Retinal pigment epithelial cell (primary cell): Measurements from ENCODE around the gene PLA2G7.
"Not testable (repeated sequence)": the region's sequence is repeated elsewhere in the genome, so short reads cannot be mapped to it uniquely, and the experiment has no call there.

ENCODE experiments used
- DNase-seq: peaks from one replicate; pipeline ENCODE4 v3.0.0-alpha.2; 2010; ENCODE audit warnings: low read depth
- H3K4me3 ChIP-seq: 2 replicates; pipeline ENCODE4 v1.5.1; 2011; ENCODE audit warnings: mild to moderate bottlenecking, low read length, control low read depth, moderate library complexity
- TF ChIP-seq, protein P1 (sequence below): conservative IDR thresholded peaks from 2 replicates; pipeline ENCODE4 v1.5.1; 2011; ENCODE audit warnings: low read depth, low read length, control low read depth, inconsistent platforms

The PLA2G7 gene

DNA sequence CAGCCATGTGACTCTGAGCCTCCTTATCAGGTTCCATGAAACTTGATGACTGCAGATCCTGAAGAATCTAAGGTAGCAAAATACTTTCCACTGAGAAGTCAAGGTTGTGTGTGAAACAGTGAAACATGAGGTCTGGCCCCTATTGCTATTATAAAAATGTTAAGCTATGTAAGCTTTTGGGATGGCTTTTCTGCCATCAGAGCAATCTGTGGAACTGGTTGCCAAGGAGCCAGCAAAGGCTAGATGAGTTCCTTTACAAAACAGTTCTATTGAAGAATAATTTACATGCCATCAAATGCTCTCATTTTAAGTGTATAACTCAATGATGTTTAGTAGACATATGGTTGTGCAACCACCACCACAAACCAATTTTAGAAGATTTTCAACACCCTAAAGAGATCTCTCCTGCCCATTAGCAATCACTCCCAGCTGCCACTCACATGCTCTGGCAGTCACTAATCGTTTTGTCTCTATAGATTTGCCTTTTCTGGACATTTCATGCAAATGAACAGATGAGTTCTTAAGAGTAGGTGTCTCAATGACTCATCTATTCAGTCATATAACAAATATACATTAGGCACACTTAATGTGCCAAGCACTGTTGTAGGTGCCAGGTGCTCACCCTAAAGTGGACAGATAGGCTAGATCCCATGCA lies 38.2 kb upstream of the PLA2G7 start:
- TF ChIP-seq, protein P1, sequence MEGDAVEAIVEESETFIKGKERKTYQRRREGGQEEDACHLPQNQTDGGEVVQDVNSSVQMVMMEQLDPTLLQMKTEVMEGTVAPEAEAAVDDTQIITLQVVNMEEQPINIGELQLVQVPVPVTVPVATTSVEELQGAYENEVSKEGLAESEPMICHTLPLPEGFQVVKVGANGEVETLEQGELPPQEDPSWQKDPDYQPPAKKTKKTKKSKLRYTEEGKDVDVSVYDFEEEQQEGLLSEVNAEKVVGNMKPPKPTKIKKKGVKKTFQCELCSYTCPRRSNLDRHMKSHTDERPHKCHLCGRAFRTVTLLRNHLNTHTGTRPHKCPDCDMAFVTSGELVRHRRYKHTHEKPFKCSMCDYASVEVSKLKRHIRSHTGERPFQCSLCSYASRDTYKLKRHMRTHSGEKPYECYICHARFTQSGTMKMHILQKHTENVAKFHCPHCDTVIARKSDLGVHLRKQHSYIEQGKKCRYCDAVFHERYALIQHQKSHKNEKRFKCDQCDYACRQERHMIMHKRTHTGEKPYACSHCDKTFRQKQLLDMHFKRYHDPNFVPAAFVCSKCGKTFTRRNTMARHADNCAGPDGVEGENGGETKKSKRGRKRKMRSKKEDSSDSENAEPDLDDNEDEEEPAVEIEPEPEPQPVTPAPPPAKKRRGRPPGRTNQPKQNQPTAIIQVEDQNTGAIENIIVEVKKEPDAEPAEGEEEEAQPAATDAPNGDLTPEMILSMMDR: no peak
- H3K4me3 ChIP-seq: no peak overlapping the region
- no peak for DNase-seq

DNA sequence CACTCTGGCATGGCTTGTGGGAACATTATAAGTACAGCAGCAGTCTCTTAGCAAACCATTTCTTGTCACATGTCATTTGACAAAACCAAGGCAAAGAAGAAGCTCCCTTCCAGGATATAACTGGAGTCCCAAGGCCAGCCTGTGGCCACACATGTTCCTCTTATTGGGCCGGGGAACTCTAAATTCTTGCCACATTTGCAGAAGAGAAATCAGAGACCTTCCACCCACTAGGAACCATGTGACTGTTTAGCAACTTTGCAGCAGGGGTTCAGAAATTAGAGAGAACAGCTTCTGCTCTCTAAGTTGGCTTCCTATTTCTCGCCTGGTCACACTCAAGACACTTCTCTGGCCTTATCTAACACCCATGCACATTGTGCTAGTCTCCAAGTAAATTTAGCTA lies 37.6 kb upstream of the PLA2G7 start:
- no peak for DNase-seq
- no peak overlapping the region for H3K4me3 ChIP-seq
- TF ChIP-seq, protein P1: no peak

DNA sequence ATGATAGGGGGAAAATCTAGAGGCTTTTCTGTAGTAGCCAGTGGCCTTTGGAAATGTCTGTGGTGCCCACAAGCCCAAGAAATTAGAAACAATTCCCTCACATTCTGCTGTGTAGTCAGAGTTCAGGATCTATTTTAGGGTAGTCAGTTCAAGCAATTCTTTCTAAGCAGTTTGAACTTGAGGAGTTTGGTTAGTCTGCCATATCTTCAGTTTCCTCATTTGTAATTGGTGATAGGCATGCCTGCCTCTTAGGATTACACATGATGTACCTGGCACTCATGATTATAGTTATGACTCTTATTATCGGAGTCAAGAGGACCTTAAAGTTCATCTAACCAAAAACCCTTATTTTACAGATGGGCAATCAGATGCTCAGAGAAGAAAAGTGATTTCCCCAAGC lies 36.8 kb upstream of the PLA2G7 start:
- TF ChIP-seq, protein P1: no peak
- H3K4me3 ChIP-seq: no peak overlapping the region
- DNase-seq: no peak

DNA sequence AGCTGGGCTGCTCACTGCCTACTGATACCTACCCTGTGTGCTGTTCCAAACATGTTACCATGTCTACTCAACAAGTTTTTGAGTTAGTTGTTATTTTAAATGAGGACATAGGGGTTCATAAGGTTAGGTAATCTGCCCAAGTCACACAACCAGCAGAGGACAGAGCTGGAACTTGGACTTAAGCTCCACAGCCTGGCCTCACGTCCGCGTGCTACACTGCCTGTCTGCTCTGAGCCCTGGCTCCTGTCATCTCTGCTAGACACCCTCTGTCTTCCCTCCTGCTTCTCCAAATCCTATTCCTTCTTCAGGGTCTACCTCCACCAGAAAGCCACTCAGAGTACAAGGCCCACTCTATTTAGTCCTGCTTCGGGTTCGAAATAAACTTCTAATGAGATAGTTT lies 29.8 kb upstream of the PLA2G7 start:
- DNase-seq: no peak
- TF ChIP-seq, protein P1: no peak
- no peak overlapping the region for H3K4me3 ChIP-seq

DNA sequence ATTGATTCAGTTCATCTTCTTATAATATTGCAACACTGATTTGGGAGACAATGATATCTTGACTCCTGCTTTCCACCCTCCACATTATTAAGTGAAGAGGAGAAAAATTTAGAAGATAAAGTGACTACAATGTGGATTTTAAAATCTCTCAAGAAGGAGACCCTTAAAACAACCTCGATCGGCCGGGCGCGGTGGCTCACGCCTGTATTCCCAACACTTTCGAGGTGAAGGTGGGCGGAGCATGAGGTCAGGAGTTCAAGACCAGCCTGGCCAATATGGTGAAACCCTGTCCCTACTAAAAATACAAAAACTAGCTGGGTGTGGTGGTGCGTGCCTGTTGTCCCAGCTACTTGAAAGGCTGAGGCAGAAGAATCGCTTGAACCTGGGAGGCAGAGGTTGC lies 29.1 kb upstream of the PLA2G7 start:
- DNase-seq, H3K4me3 ChIP-seq: not testable (repeated sequence)

DNA sequence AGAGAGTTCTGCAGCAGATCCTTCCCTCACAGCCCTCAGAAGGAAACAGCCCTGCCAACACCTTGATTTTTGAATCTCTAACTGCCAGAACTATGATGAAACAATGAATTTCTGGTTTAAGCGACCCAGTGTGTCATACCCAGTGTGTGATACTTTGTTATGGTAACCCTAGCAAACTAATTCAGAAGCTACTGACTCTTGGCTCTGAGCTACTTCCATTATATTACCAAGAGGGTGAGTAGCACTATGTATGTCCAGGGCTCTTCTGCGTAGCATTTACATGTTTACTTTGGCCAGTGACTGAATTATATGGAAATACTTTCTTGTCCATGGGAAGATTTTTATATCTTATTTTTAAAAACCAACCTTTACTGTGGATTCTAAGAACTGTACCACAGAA lies 28.3 kb upstream of the PLA2G7 start:
- TF ChIP-seq, protein P1: no peak
- no peak overlapping the region for H3K4me3 ChIP-seq
- DNase-seq: no peak

DNA sequence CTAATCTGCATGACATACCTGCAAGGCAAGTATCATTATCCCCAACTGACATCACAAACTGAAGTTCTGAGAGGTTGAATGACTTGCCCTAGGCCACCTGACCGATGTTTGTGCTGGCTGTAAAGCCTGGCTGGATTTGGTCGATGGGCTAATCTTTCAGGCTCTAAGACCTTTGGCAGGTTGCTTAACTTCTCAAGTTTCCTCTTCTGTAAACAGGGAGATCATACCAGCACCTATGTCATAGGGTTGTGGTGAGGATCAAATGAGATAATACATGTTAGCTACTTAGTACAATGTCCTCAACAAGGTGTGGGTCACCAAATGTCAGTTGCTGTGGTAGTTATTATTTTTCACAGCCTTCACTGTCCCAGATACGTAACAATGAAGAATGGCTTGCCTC lies 25.8 kb upstream of the PLA2G7 start:
- no peak overlapping the region for H3K4me3 ChIP-seq
- TF ChIP-seq, protein P1: no peak
- no peak for DNase-seq
